Mesangial cell (primary cell): ENCODE results near the gene MICU1. TPM values are rescaled to one million over a fixed set of nuclear protein-coding genes. Genes with fewer than 3 reads are reported as not detected.

ENCODE experiments used
- total RNA-seq: library from RNA; depleted of rRNA; stranded (reverse); fragments of >200 nt; gene quantifications from 2 replicates; pipeline ENCODE4 v1.2.3, GENCODE V29; 2015

MICU1 gene, protein sequence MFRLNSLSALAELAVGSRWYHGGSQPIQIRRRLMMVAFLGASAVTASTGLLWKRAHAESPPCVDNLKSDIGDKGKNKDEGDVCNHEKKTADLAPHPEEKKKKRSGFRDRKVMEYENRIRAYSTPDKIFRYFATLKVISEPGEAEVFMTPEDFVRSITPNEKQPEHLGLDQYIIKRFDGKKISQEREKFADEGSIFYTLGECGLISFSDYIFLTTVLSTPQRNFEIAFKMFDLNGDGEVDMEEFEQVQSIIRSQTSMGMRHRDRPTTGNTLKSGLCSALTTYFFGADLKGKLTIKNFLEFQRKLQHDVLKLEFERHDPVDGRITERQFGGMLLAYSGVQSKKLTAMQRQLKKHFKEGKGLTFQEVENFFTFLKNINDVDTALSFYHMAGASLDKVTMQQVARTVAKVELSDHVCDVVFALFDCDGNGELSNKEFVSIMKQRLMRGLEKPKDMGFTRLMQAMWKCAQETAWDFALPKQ
- 30.3 and 40.3 TPM in 2 replicates for total RNA-seq

DNA sequence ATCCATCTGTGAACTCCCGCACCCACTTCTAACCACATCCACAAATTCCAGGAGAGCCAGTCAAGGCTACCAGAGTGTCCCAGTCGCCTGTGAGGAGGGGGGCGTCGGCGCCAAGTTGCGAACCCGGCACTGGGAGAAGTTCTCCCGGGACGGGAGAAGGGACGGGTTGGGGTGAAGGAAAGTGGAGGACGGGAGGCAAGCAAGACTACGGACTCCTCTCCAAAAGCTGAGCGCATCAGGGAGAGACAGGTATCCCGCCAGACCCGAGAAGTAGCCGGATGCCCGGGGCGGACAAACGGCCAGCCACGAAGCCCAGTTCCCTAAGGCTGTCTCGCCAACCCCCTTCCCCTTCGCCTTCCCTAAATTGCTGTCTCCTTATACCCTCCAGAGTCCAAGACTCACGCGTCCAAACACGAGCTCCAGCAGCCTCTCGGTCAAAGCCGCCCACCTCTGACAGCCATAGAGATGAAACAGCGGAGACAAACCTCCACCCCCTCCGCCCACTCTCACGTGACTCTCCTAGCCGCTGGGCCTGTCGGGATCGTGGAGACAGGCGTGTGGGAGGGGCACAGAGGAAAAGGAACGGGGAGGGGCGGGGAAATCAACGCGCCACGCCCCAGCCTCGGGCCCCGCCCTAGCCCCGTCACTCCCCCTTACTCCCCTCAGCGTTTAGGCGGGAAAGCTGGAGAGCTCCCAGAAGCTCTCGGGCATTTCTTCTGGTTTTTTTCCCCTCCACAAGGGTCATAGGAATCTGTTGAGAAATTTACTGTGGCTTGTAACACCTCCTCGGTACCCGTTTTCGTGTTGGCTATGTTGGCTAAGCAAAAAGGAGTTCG is at the start of gene MICU1:
MICU1 (minus strand) TSS at position 472 of the 836 bp plus-strand sequence. CDS start 59,286 bp downstream, outside the sequence.

GRCh38 chr10:72354356-72355213 is 271.3 kb downstream of the MICU1 start, which contains the start of gene DNAJB12:
DNAJB12 (minus strand) TSS chr10:72354919; CDS start chr10:72354897, 22 bp downstream.

Other genes with a start within 250 kb of the MICU1 start
- gene MCU, start 66.1 kb upstream of the MICU1 start, total RNA-seq, result 29.3 and 42.3 TPM in 2 replicates